ENCODE measurements around the gene CGREF1.

GRCh38 chr2:27059141-27059820, 59.6 kb downstream of the CGREF1 start:
- TF ChIP-seq CTCF (IDR thresholded peaks at IDR 0.05) (no peak), PBX3 (IDR thresholded peaks at IDR 0.05) (no peak), POLR2AphosphoS5 (IDR thresholded peaks at IDR 0.05; ENCODE audit: low read depth, low read length) (no peak)

Measured in SK-N-SH (cell line).